Dermis blood vessel endothelial cell (primary cell): ENCODE measurements around the gene CNPPD1. TPM values are rescaled to one million over a fixed set of nuclear protein-coding genes. Genes with fewer than 3 reads are reported as not detected.

Source experiments
- DNase-seq: peaks from one replicate; pipeline ENCODE4 v3.0.0; 2010
- total RNA-seq: library from RNA; depleted of rRNA; stranded (reverse); fragments of >200 nt; gene quantifications from 2 replicates; pipeline ENCODE4 v1.2.3, GENCODE V29; 2014

The CNPPD1 gene
- 25.7 and 29.8 TPM in 2 replicates for total RNA-seq

DNA sequence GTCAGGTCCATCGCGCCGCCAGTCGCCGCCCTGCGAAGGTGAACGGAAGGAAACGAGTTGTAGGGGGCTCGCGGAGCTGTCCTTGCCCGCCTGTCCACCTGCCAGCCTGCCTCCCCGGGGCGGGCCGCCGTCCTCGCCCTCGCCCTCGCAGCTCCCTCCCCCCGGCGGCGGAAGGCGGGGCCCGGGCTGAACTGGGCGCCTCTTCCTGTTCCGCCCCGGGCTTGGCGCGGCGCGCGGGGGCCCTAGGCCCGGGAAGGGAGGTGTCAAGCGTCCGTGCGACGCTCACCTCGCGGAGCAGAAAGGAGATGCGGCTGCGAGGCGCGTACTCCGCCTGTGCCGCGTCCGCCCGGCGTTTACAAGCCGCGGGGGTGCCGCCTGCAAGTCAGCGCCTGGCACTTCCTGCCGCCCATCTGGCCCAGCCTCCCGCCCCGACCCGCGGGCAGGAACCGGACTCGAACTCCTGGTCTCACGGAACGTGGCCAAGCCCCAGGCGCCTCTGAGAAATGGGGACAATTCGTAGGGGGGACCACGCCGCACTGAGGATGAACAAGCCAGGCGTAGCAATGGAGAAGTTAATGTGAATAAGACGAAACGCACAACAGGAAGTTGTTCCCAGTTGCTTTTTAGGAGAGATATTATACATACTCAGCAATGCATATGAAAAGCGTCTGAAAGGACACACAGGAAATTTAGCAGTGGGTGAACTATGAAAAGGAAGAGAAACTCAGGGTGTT, at the start of gene CNPPD1:
Gene CNPPD1, minus strand, starts transcription at position 108 of the 734 bp plus-strand sequence. Its CDS starts 97 bp downstream, at position 11.
- DNase-seq, result peak; percentile 85

DNA sequence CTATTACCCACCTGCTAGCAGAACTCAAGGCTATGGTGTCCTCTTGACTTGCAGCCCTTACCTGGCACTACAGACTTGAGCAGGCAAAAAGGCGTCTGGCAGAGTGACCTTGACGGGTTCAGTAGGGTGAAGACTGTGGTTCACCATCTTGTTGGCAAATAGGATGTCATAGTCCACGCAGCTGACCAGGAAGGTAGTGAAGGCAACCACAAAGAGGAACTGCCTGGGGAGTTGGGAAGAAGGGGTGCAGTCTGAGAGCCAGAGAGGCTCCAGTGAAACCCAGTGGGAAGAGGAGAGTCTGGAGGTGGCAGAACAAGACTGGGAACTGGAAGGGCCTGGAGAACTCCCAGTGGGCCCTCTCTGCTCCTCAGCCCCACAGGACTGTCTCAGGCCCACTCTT, 48.6 kb upstream of the CNPPD1 start:
- no peak for DNase-seq

DNA sequence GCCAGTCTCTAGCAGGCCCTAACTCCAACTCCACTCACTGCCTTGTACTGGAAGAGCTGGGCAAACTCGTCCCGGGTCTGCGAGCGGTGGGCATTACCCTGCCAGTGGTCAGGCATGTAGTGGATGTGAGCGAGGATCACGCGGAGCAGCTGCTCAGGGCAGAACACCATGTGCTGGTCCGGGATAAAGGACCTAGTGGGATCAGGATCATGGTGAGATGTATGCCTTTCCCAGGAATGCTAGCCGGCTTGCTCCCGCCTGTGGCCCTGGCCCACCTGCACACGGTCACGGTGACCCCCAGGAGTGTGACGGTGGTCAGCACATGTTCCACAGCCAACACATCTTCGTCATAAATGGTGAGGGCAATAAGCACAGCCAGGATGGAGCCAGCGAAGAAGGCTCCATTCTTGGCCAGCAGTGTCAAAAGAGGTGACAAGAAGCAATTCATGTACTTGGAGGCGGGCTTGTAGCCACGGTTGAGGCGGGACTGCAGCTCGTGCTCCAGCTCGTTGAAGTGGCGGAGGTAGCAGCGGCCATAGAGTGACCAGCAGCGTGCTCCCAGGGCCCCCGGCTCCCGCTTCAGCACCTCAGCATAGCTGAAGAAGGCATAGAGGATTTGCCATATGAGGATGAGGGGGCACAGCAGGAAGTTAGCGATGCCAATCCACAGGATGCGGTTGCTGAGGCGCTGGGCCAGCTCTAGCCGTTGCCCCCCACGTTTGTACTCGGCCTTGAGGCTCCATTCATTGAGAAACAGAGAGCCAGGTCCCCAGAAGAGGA, 47.3 kb upstream of the CNPPD1 start:
- no peak for DNase-seq

DNA sequence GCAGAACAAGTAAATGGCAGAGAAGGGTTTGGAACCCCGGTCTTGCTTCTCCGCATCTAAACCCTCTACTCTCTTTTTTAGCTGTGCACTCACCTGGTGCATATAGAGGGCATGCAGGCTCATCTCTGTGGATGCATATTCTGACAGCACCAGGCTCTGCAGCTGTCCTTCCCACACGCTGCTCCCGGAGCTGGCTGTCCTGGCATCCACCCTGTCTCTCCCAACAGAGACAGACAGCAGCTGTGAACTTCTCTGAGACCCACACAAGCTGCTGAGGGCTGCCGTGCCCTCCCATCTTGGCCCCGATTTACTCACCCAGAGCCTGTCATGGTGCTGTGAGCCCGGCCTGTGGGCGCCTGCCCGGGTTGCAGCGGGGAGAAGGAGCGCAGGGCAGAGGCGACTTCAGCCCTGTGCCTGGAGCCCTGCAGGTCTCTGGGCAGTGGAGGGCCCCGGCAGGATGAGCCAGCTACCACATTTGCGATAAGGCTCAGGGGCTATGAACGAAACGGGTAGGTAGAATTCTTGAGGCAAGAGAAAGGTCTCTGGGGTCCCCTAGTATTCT, 45.3 kb upstream of the CNPPD1 start:
- no peak for DNase-seq

DNA sequence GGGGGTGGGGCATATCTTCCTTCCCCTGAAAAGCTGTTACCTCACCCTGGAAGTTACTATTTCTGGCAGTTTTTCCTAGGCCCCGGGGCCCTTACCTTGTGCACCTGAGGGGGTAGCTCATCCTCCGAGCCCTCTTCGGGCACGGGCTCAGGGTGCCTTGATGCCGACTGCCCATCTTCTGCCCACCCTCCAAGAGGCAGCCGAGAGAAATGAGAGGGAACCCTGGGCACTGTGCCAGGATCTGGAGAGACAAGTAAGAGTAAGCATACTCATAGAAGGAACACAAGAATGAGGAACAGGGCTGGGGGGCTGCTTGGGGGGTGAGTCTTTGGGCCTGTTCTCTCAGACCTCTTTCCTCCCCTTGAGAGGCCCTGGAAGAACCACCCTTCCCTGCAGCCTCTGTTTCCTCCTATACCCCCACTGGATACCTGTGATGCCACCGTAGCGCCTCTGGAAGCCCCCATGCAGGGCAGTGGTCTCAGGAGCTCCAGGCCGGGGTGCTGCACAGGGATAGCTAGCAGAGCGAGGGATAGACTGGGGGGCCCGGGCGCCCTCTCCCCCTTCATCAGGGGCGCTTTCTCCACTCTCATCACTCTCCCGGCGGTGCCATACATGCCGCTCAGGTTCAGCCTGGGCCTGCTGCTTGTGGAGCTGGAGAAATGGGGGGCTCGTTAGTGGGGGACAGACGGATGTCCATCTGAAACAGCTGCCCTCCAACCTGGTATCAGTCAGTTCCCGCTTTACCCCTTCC, 44.1 kb upstream of the CNPPD1 start:
- no peak for DNase-seq

DNA sequence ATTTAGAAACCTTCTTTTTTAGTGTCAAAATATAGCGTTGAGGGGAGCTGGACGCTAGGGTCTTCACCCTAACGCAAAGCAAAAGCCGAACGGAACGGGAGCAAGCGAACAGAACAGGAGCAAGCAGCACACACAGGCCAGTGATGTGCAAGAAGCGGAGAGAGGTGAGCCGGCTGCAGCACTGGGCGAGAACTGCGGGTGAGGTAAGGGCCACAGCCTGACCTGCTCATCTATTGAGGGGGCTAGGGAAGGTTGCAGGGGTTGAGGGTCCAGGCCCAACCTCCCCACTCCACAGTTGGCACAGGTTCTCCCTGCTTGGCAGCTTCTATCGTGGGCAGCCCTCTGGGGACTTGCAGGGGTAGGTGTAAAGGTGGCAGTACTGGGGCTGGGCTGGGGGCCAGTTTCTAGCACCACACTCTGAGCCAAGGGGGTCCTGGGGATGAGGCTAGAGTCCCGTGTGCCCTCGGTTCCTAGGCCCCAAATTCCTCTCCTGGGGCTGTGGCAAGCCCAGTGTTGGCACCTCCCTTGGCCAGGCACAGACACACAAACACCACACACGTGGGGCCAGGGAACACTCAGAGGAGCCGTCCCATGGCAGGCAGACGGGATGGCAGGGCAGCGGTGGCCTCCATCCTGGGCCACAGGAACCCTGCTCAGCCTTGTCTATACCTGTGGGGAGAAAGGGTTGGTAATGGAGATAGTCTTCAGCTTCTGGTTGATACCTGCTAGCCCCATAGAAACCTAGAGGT, 43.2 kb upstream of the CNPPD1 start:
- no peak for DNase-seq

DNA sequence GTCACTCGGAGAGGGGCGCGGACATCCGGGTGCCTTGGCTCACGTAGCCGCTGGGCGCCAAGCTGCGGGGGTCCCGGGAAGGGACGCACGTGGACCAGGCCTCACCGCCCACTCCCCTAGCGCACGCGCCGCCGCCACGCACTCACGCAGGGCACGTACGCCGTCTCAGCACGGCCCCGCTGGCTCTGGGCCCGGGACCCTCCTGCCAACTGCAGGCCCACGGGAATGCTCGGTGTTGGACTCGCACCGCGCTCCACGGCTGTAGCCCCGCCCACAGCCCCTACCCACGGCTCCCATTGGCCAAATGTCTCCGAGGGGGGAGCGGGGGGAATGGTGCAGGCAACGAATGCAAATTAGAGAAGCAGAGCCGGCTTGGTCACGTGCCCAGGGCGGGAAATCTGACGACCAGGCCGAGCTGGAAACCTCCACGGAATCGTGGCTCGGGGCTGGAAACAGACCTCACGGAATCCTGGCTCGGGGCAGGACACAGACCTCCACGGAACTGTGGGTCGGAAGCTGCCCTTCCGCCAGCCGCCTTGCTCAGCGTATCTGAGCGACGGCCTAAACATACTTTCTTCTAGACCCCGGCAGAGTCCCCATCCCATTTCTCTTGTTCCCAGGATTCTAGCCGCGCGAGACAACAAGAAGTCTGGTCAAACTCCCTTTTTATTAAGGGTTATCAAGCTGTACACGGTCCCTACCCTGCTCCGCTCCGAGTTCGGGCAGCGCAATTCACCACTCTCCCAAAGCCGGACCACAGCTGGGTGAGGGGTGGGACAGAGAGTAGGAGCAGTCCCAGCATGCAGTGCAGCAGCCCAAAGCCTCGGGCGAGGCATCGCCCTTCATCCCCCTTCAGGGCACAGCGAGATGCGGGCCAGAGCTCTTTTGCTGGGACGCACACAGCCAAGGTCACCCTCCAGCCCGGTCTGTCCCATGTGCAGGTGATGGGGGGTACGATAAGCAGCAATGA, 42.3 kb upstream of the CNPPD1 start, which contains the start of gene ABCB6:
Gene ABCB6, minus strand, starts transcription at position 227 of the 970 bp plus-strand sequence. CDS start 285 bp downstream, outside the sequence.
- peak; percentile 95 for DNase-seq

DNA sequence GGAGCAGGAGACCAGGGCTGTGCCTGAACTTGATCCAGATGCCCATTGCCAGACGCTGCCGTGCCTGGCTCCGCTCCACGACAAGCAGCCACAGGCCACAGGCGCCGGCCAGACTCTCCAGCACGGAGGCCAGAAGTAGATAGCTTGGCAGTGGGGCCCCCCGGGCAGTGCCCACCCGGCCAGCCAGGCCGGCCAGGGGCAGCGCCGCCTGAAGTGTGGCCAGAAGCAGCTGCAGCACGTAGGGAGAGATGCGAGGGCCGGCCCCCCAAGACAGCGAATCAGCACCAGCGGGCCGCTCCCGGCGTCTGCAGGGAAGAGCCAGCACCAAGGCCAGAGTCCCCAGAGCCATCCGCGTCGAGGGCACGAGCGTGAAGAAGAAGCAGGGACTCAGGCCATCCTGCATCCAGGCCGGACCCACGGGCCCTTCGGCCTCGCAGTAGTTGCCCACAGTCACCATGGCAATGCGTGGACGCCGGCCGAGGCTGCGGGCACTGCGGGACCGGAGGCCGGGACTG, 41.5 kb upstream of the CNPPD1 start:
- DNase-seq, result peak; percentile 78

DNA sequence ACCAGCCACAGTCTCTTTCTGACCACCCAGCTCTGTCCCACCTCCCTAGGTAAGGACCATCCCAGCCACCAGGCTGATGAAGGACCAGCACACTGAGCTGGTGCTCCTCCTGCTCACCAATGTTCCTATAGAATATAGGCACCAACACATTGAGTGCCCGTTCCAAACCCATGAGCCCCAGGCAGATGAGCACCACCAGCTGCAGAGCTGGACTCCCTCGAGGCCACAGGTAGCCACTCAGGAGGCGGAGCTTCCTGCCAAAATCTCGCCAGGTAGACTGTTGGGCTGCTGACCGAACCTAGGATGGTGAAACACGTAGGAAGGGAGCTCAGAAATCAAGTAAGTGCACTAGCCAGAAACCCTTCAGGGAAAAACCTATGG, 39.8 kb upstream of the CNPPD1 start:
- DNase-seq, result no peak

DNA sequence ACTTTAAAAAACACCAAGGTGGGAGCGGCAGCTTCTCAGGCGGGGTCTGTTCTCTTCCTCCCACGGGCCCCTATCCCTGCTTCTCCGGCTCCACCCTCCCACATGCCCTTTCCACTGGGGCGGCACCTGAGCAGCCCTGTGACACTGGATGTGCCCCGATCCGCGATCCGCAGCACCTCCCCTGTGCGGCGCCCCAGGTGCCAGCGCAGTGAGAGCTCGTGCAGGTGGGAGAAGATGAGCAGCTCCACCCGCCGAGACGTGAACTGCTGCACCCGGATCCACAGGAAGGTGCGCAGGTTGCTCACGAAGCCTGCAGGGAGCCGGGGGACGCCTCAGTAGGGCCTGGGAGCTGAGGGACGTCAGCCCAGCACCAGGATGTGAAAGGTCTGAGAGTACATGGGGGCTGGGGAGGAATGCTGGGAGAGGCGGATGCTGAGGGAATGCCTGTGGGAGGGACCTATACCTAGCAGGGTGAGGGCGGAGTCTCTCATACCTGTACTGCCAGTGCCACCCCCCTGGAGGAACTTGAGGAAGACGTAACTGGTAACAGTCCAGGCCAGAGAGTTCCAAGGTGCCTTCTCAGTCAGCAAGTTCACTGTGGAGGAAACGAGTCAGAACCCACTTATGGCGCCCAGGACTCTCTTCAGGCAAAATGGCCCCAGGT, 39.3 kb upstream of the CNPPD1 start:
- no peak for DNase-seq

DNA sequence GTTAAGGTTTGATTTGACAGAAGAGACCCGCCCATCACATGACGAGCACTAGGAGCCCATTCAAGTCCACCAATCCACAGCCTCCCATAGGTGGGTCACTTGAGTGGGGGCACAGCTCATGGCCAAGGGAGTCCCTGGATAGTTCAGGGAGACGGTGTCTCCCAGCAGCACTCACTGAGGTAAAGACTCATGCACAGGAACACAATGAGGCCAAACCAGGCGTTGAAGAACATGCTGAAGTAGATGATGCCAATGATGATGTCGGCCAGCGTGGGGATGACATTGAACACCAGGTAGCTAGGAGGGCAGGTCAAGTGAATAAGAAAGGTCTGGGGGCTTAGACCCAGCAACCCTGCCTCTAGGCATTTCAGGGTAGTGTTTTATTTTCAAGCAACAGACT, 38.1 kb upstream of the CNPPD1 start:
- DNase-seq, result no peak

DNA sequence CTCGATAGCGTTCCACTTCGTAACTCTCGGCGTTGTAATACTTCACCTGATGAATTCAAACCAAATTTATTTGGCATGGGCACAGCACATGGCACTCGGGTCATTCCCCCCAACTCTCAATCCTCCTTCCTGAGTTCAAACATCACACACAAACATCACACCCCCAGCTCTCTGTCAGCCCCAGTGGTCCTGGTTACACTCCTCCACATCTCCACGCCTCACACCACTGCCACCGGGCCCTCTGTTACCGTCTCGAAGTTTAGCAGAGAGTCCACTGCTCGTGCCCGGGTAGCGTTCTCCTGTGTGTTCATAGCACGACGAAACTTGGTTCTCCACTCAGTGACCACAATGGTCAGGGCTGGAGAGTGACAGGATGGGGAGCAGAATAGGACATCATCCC, 37.4 kb upstream of the CNPPD1 start:
- no peak for DNase-seq

DNA sequence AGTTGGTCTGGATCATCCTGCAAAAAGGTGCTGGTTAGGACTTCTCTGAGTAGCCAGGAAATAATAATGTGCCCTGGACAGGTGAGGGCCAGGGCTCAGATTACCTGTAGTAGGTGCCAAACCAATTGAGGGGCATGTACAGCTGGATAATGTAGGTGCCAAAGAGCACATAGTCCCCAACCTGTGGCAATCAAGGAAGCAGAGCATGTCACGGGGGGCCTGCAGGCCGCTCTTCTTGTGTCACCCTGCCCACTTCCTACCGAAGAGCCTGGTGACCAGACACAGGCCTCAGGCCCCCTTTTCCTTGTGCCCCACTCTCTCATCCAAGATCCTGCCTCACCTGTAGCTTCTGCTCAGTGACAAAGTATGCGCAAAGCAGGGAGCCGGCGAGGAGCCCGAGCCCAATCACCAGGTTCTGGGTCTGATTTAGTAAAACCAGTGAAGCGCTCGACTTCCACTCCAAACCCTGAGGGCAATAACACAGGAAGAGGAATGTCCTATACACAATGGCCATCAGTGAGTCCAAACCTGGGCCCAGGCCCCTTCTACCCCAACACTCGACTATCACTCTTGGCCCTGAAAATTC, 36.9 kb upstream of the CNPPD1 start:
- no peak for DNase-seq

DNA sequence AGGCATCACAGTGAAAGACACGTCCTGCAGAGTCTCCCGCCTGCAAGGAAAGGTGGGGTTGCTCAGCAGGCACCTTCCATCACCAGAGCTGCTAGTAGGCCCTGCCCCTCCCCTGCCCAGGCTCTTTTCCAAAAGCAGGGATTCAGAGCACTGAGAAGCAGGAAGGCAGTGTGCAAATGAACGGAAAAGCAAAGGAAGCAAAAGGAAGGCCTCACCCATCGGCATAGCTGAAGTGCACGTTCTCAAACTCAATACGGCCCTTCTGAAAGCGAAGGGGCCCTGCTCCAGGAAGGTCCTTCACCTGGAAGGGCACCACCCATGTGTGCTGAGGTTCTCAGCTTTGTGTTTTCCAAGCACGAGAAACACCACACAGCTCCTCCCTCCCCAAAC, 36.3 kb upstream of the CNPPD1 start:
- no peak for DNase-seq

DNA sequence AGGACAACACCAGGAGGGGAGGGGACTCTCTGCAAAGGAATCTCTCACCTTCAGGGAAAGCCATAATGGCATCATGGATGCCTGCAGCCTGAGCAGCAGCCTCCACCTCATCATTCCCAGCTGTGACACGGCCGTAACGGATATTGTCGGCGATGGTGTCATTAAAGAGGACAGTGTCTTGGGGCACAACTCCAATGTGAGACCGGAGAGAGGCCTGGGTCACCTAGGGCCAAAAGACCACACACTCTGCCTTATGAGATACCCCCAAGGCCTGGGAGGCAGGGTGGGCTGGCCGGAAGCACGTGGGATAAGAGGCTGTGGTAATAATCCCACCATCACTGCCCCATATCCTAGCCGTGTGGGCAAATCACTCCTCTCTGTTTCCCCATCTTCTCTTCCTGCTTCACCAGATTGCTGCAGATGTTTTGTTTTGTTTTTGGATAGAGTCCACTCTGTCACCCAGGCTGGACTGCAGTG, 34.2 kb upstream of the CNPPD1 start:
- no peak for DNase-seq

DNA sequence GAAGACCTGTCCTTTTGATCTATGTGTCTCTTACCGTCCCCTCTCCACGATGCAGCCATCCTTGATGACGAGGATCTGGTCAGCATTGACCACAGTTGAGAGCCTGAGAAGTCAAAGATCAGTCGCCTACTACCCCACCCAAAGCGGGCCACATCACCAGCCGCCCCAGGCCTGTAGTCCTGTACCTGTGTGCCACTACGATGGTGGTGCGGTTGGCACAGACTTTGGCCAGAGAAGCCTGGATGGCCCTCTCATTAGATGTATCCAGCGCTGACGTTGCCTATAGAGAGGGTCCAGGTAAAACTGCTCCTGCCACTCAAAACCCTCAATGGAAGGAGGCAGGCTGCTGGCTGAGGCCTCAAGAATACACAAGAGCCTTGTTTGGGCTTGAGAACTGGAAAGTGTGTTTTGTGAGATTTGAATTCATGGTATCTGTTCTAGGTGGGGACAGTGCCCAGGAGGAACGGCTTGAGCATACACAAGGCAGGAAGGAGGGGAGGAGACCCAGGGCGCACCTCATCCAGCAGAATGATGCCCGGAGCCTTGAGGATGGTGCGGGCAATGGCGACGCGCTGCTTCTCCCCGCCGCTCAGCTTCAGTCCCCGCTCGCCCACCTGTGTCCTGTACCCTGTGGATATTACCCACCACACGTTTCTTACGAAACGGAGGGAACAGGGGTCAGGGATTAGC, 33.6 kb upstream of the CNPPD1 start:
- no peak for DNase-seq

DNA sequence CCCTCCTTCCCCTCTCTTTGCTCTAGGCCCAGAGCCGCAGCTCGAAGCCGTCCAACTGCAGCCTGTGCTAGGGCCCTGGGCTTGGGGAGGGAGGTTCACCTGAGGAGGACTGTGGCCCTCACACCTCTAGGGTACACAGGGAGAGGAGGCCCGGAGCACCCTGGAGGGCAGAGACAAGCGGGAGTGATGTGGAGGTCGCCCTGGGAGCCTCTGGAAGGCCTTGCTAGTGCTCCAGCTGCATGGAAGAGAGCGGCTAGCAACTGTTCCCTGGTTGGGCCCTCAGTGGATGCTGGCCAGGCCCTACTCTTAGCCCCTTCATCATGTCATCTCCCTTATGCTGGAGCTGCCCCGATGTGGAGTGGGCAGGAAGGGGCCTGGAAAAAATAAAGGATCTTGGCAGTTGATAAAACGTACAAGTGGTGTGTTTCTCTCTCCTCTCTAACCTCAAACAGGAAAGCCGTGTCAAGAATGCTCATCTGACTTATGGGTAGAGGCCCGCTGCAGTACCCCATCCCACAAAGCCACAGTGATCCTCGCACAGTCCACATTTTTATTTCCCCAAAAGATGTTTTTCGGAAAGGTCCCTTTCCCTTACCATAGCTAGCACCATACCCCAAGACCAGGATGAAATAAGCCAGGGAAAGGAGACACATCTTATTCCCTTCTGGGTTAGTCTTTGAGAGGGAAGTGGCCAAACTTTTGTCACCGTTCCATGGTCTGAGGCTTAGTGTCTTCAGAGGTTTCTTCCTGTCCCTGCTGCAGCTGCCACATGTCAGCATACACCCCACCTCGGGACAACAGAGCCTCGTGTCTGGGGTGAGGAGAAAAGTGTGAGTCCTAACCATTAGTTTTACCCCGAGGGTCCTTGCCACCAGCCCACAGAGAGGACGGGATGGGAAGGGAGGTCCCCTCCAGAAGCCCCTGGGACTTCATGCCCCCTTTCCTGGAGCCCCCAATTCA, 32.8 kb upstream of the CNPPD1 start:
- DNase-seq, result no peak
